ENCODE measurements around the gene MLEC. TPM values are rescaled to one million over a fixed set of nuclear protein-coding genes. Genes with fewer than 3 reads are reported as not detected.

Gene MLEC
- total and polyA plus RNA-seq, 2 of the 13 experiments (the other 11 are each of a cell fraction or from before 2014, with no cell fraction given): 49.8 to 156 TPM

DNA sequence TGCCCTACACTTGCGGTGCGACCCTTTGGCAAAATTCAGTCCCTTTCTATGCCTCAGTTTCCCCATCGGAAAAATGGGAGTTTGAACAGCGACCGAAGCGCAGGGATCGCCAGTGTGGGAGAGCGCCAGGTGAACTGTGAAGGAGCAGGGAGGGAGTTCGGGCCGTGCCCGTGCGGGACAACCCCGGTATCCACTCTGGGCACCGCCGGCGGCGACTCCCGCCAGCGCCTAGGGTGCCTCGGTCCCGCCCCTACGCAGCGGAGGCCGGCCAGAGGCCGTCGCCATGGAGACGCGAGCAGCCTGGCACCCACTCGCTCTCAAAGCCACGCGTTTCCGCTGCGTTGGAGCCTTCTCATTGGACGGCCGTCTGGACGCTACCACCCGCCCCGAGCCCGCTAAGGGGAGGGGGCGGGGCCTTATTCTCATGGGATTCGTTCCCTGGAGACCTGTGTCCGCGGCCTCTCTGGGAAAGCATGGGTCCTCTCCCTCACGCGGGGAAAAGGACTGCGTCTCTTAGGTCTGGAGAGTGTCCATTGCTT, 729 bp upstream of the MLEC start (continued):
- TF ChIP-seq, protein P1, sequence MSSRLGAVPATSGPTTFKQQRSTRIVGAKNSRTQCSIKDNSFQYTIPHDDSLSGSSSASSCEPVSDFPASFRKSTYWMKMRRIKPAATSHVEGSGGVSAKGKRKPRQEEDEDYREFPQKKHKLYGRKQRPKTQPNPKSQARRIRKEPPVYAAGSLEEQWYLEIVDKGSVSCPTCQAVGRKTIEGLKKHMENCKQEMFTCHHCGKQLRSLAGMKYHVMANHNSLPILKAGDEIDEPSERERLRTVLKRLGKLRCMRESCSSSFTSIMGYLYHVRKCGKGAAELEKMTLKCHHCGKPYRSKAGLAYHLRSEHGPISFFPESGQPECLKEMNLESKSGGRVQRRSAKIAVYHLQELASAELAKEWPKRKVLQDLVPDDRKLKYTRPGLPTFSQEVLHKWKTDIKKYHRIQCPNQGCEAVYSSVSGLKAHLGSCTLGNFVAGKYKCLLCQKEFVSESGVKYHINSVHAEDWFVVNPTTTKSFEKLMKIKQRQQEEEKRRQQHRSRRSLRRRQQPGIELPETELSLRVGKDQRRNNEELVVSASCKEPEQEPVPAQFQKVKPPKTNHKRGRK (CRISPR knock-in tag; IDR thresholded peaks at IDR 0.05): no peak
- TF ChIP-seq ARNT2 (CRISPR knock-in tag; IDR thresholded peaks at IDR 0.05; ENCODE audit: low read depth) (no peak), ZNF589 (CRISPR knock-in tag; conservative IDR thresholded peaks at IDR 0.05) (no peak), GATAD1 (CRISPR knock-in tag; IDR thresholded peaks at IDR 0.05) (no peak), HDAC2 (CRISPR knock-in tag; IDR thresholded peaks at IDR 0.05) (peak; percentile 10; the same call in 1 of the 2 replicates), ZNF484 (CRISPR knock-in tag; IDR thresholded peaks at IDR 0.05; ENCODE audit: borderline replicate concordance, low read depth) (no peak), U2AF1 (optimal IDR thresholded peaks at IDR 0.05; ENCODE audit: low read depth, low read length) (no peak), SMAD9 (CRISPR knock-in tag; IDR thresholded peaks at IDR 0.05) (0 out of 2 replicates have a peak, but pooled peaks have one; percentile 18), JARID2 (CRISPR knock-in tag; IDR thresholded peaks at IDR 0.05; ENCODE audit: insufficient replicate concordance) (no peak), ZNF652 (CRISPR knock-in tag; IDR thresholded peaks at IDR 0.05; ENCODE audit: borderline replicate concordance, low read depth) (no peak), ZNF619 (CRISPR knock-in tag; IDR thresholded peaks at IDR 0.05) (no peak), XBP1 (CRISPR knock-in tag; IDR thresholded peaks at IDR 0.05) (peak; percentile 45; the same call in 1 of the 2 replicates), MYC (CRISPR knock-in tag; IDR thresholded peaks at IDR 0.05; ENCODE audit: borderline replicate concordance) (no peak), ZNF354B (CRISPR knock-in tag; IDR thresholded peaks at IDR 0.05) (no peak), BORCS8-MEF2B (CRISPR knock-in tag; IDR thresholded peaks at IDR 0.05) (no peak), ZSCAN31 (CRISPR knock-in tag; IDR thresholded peaks at IDR 0.05; ENCODE audit: low read depth) (0 out of 2 replicates have a peak, but pooled peaks have one; percentile 41), HNRNPLL (IDR thresholded peaks at IDR 0.05; ENCODE audit: low read depth, low read length, poor library complexity, severe bottlenecking) (peak; percentile 55), NR2F6 (IDR thresholded peaks at IDR 0.05) (no peak), NR2F6 (CRISPR knock-in tag; IDR thresholded peaks at IDR 0.05) (no peak), ZNF629 (CRISPR knock-in tag; conservative IDR thresholded peaks at IDR 0.05) (peak; percentile 89)
- TF ChIP-seq, protein P2, sequence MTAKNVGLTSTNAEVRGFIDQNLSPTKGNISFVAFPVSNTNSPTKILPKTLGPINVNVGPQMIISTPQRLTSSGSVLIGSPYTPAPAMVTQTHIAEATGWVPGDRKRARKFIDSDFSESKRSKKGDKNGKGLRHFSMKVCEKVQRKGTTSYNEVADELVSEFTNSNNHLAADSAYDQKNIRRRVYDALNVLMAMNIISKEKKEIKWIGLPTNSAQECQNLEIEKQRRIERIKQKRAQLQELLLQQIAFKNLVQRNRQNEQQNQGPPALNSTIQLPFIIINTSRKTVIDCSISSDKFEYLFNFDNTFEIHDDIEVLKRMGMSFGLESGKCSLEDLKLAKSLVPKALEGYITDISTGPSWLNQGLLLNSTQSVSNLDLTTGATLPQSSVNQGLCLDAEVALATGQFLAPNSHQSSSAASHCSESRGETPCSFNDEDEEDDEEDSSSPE (CRISPR knock-in tag; IDR thresholded peaks at IDR 0.05): no peak; the same call in 1 of the 2 replicates
- TF ChIP-seq, protein P3, sequence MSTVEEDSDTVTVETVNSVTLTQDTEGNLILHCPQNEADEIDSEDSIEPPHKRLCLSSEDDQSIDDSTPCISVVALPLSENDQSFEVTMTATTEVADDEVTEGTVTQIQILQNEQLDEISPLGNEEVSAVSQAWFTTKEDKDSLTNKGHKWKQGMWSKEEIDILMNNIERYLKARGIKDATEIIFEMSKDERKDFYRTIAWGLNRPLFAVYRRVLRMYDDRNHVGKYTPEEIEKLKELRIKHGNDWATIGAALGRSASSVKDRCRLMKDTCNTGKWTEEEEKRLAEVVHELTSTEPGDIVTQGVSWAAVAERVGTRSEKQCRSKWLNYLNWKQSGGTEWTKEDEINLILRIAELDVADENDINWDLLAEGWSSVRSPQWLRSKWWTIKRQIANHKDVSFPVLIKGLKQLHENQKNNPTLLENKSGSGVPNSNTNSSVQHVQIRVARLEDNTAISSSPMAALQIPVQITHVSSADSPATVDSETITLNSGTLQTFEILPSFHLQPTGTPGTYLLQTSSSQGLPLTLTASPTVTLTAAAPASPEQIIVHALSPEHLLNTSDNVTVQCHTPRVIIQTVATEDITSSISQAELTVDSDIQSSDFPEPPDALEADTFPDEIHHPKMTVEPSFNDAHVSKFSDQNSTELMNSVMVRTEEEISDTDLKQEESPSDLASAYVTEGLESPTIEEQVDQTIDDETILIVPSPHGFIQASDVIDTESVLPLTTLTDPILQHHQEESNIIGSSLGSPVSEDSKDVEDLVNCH (CRISPR knock-in tag; IDR thresholded peaks at IDR 0.05): no peak
- TF ChIP-seq, protein P4, sequence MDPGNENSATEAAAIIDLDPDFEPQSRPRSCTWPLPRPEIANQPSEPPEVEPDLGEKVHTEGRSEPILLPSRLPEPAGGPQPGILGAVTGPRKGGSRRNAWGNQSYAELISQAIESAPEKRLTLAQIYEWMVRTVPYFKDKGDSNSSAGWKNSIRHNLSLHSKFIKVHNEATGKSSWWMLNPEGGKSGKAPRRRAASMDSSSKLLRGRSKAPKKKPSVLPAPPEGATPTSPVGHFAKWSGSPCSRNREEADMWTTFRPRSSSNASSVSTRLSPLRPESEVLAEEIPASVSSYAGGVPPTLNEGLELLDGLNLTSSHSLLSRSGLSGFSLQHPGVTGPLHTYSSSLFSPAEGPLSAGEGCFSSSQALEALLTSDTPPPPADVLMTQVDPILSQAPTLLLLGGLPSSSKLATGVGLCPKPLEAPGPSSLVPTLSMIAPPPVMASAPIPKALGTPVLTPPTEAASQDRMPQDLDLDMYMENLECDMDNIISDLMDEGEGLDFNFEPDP (CRISPR knock-in tag; conservative IDR thresholded peaks at IDR 0.05): no peak
- TF ChIP-seq, protein P5, sequence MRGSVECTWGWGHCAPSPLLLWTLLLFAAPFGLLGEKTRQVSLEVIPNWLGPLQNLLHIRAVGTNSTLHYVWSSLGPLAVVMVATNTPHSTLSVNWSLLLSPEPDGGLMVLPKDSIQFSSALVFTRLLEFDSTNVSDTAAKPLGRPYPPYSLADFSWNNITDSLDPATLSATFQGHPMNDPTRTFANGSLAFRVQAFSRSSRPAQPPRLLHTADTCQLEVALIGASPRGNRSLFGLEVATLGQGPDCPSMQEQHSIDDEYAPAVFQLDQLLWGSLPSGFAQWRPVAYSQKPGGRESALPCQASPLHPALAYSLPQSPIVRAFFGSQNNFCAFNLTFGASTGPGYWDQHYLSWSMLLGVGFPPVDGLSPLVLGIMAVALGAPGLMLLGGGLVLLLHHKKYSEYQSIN (CRISPR knock-in tag; IDR thresholded peaks at IDR 0.05; ENCODE audit: borderline replicate concordance): no peak
